ENCODE measurements around the gene TUBA4A.

Gene TUBA4A

DNA sequence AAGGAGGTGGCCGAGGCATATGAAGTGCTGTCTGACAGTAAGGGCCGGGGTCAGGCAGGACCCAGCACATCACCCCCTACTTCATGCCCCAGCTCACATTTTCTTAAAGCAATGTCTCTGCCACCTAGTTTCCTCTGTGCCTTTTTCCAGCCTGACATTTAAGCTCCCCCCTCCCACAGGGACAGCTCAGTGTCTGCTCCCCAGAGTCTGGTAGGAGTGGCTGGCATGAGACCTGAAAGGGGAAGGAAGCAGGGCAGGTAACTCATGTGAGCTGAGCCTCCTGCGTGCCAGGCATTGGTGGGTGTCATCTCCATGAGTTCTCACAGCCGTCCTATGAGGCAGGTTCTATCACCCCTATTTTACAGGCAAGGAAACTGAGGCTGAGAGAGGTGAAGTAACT is 26.9 kb upstream of the TUBA4A start:
- Histone ChIP-seq H3K9me3 (ENCODE audit: control insufficient read depth, insufficient read depth, low read depth, low read length) (no peaks in the 10 kb centered on the region), H3K36me3 (ENCODE audit: control insufficient read depth in 2 of 2, insufficient read depth in 1 of 2, low read length in 2 of 2) (peaks cover 0 to 54% of the 10 kb centered on the region in 2 experiments; a peak in 1 of 3 replicates), H3K27ac (ENCODE audit: extremely low read depth, low read depth, low read length) (no peak overlapping the region), H3K4me3 (ENCODE audit: low read depth, low read length) (no peak overlapping the region), H3K4me1 (ENCODE audit: control insufficient read depth, insufficient read depth, low read length) (peaks cover 6% of the 10 kb centered on the region)
- CTCF ChIA-PET, result interaction anchor here (0.6 to 15.0 kb wide), 4 partner anchors 16 to 110 kb away, joined by 4 to 297 read pairs (median 5); no protein-coding TSS in a partner anchor
- POLR2A ChIA-PET, result interaction anchor here (1.3 kb wide), 1 partner anchor 14 kb away, joined by 4 read pairs; no protein-coding TSS in a partner anchor
- TF ChIP-seq ZNF623 (tag by site-specific recombination; IDR thresholded peaks at IDR 0.05), result no peak
- no peak for TF ChIP-seq RBAK (tag by site-specific recombination; IDR thresholded peaks at IDR 0.05)
- no peak for TF ChIP-seq WT1 (tag by site-specific recombination; IDR thresholded peaks at IDR 0.05)
- no peak for TF ChIP-seq MEIS1 (CRISPR knock-in tag; IDR thresholded peaks at IDR 0.05; ENCODE audit: borderline replicate concordance)
- no peak for TF ChIP-seq ZNF571 (tag by site-specific recombination; IDR thresholded peaks at IDR 0.05)

DNA sequence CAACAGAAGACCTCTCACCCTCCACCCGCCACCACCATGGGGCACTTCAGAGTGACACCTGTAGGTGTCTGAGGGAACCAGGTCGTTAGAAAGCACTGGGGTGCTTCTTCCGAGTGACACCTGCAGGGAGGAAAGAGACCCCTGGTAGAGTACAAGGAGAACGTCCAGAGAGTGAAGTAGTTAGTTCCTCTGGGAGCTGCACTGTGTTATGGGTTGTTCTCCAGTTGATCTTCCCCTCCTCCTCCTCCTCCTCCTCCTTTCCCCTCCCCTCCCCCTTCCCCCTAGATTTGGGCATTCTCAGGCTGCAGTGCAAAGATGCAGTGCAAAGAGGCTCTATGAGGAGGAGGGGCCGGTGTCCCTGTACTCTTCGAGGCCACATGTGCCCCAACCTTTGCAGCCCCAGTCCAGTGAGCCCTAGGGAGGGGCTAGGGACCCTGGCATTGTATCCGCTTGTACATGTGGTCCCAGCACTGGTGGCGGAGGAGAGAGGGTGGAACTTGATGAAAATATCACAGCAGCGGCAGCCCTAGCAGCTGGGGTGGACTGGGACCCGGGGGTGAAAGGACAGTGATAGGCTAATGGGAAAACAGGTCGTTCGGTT is 26.3 kb upstream of the TUBA4A start:
- ChIA-PET POLR2A (interaction anchor here (0.5 to 1.8 kb wide), 6 partner anchors 12 to 291 kb away, joined by 3 to 18 read pairs (median 8); partner anchors contain the start of genes ABCB6, GLB1L, OBSL1 and STK16), CTCF (interaction anchor here (0.7 to 15.0 kb wide), 4 partner anchors 16 to 151 kb away, joined by 3 to 297 read pairs (median 6); no protein-coding TSS in a partner anchor)
- H3K9me3 ChIP-seq (ENCODE audit: control insufficient read depth, insufficient read depth, low read depth, low read length), result no peaks in the 10 kb centered on the region
- TF ChIP-seq SCRT2 (tag by site-specific recombination; IDR thresholded peaks at IDR 0.05) (peak; percentile 92), ZNF513 (tag by site-specific recombination; IDR thresholded peaks at IDR 0.05) (peak; percentile 53), ZNF214 (tag by site-specific recombination; IDR thresholded peaks at IDR 0.05; ENCODE audit: borderline replicate concordance) (no peak)
- H3K36me3 ChIP-seq (ENCODE audit: control insufficient read depth in 2 of 2, insufficient read depth in 1 of 2, low read length in 2 of 2), result peaks cover 0 to 48% of the 10 kb centered on the region in 2 experiments; a peak in 1 of 3 replicates
- H3K4me3 ChIP-seq (ENCODE audit: low read depth, low read length), result peak overlapping the region; percentile 54
- peaks cover 6% of the 10 kb centered on the region for H3K4me1 ChIP-seq (ENCODE audit: control insufficient read depth, insufficient read depth, low read length)
- peak overlapping the region; percentile 67; the same call in 1 of the 2 replicates for H3K27ac ChIP-seq (ENCODE audit: extremely low read depth, low read depth, low read length)

- Histone ChIP-seq H3K4me1 (ENCODE audit: control insufficient read depth, insufficient read depth, low read length) (peaks cover 6% of the 10 kb centered on the region), H3K36me3 (ENCODE audit: control insufficient read depth in 2 of 2, insufficient read depth in 1 of 2, low read length in 2 of 2) (peaks cover 0 to 41% of the 10 kb centered on the region in 2 experiments; a peak in 1 of 3 replicates), H3K27ac (ENCODE audit: extremely low read depth, low read depth, low read length) (peak within 1 kb of the TSS; percentile 67), H3K4me3 (ENCODE audit: low read depth, low read length) (peak within 1 kb of the TSS; percentile 54), H3K9me3 (ENCODE audit: control insufficient read depth, insufficient read depth, low read depth, low read length) (no peaks in the 10 kb centered on the region)
- POLR2A ChIA-PET, result interaction anchor here (0.5 to 1.8 kb wide), 16 partner anchors 12 to 292 kb away, joined by 3 to 18 read pairs (median 6); partner anchors contain the start of genes ABCB6, ANKZF1, ATG9A and CNPPD1
- CTCF ChIA-PET, result interaction anchor here (0.6 to 15.0 kb wide), 12 partner anchors 8 to 208 kb away, joined by 3 to 297 read pairs (median 6); partner anchors contain the start of genes GLB1L, STK16 and TUBA4B
- TF ChIP-seq, protein P1, sequence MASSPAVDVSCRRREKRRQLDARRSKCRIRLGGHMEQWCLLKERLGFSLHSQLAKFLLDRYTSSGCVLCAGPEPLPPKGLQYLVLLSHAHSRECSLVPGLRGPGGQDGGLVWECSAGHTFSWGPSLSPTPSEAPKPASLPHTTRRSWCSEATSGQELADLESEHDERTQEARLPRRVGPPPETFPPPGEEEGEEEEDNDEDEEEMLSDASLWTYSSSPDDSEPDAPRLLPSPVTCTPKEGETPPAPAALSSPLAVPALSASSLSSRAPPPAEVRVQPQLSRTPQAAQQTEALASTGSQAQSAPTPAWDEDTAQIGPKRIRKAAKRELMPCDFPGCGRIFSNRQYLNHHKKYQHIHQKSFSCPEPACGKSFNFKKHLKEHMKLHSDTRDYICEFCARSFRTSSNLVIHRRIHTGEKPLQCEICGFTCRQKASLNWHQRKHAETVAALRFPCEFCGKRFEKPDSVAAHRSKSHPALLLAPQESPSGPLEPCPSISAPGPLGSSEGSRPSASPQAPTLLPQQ (tag by site-specific recombination; IDR thresholded peaks at IDR 0.05), result peak; percentile 37; the same call in 1 of the 2 replicates
- TF ChIP-seq ZNF394 (tag by site-specific recombination; IDR thresholded peaks at IDR 0.05; ENCODE audit: borderline replicate concordance) (peak; percentile 68; the same call in 1 of the 2 replicates), GFI1B (tag by site-specific recombination; IDR thresholded peaks at IDR 0.05) (no peak), ATF2 (tag by site-specific recombination; IDR thresholded peaks at IDR 0.05; ENCODE audit: low read depth) (peak; percentile 79; the same call in 1 of the 2 replicates), ZNF157 (tag by site-specific recombination; IDR thresholded peaks at IDR 0.05) (no peak), ZBTB20 (tag by site-specific recombination; IDR thresholded peaks at IDR 0.05) (peak; percentile 83), ZNF184 (tag by site-specific recombination; IDR thresholded peaks at IDR 0.05) (0 out of 2 replicates have a peak, but pooled peaks have one; percentile 28), WT1 (tag by site-specific recombination; IDR thresholded peaks at IDR 0.05) (peak; percentile 55; the same call in 1 of the 2 replicates), ZBTB44 (tag by site-specific recombination; IDR thresholded peaks at IDR 0.05) (peak; percentile 79), ZBTB48 (tag by site-specific recombination; IDR thresholded peaks at IDR 0.05) (no peak)
- TF ChIP-seq, protein P2, sequence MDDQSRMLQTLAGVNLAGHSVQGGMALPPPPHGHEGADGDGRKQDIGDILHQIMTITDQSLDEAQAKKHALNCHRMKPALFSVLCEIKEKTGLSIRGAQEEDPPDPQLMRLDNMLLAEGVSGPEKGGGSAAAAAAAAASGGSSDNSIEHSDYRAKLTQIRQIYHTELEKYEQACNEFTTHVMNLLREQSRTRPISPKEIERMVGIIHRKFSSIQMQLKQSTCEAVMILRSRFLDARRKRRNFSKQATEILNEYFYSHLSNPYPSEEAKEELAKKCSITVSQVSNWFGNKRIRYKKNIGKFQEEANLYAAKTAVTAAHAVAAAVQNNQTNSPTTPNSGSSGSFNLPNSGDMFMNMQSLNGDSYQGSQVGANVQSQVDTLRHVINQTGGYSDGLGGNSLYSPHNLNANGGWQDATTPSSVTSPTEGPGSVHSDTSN (CRISPR knock-in tag; IDR thresholded peaks at IDR 0.05), result no peak
- TF ChIP-seq, protein P3, sequence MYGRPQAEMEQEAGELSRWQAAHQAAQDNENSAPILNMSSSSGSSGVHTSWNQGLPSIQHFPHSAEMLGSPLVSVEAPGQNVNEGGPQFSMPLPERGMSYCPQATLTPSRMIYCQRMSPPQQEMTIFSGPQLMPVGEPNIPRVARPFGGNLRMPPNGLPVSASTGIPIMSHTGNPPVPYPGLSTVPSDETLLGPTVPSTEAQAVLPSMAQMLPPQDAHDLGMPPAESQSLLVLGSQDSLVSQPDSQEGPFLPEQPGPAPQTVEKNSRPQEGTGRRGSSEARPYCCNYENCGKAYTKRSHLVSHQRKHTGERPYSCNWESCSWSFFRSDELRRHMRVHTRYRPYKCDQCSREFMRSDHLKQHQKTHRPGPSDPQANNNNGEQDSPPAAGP (tag by site-specific recombination; IDR thresholded peaks at IDR 0.05), result peak; percentile 88
Observed at GRCh38 chr2:219279151-219279915, 25.6 kb upstream of the TUBA4A start, which contains the start of gene DNAJB2. TSS of gene DNAJB2 (plus strand) at chr2:219279366. CDS start at chr2:219279834, 468 bp downstream.
